GM19328 (cell line): ENCODE data around the gene CAV2.
A peak's percentile ranks its signal among the peaks of the same experiment; 100 is the strongest.

ENCODE experiments used
- ATAC-seq: cut with Tn5 transposase; IDR thresholded peaks from one replicate; pipeline ENCODE4 v1.9.1; 2021; ENCODE audit warnings: mild to moderate bottlenecking, moderate library complexity; ENCODE audit not compliant: unreplicated experiment

The CAV2 gene

DNA sequence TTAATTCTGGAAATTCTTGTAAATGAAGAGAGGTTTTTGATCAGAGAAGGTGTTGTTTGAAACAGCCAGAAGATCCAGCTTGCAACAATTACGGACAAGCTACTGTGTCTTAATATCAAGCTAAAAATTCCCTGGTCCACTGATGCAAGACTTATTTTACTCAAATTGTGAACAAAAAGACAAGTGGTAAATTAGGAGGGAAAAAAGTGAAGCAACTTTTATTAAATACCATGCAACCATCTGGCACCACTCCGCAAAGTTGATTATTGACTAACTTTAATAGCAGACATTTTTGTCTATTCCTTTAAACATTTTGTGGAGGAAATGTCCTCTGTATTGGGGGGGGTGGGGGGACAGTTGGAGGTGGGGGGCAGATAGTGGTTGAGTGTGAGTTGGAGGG is 5.1 kb upstream of the CAV2 start:
- ATAC-seq = no peak

DNA sequence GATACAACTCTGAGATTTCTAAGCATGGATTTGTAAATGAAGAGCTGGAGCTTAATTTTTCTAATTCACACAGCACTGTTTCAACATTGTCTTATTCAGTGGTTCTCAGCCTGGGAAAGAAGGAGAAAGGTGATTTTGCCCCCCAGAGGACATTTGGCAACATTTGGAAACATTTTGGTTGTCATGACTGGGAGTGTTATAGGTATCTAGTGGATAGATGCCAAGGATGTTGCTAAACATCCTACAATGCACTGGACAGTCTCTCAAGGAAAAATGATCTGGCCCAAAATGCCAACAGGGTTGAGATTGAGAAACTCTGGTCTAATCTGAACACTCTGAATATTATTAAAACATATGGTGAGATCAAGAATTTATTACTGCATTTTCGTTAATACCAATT is 3.8 kb upstream of the CAV2 start:
- ATAC-seq = no peak

DNA sequence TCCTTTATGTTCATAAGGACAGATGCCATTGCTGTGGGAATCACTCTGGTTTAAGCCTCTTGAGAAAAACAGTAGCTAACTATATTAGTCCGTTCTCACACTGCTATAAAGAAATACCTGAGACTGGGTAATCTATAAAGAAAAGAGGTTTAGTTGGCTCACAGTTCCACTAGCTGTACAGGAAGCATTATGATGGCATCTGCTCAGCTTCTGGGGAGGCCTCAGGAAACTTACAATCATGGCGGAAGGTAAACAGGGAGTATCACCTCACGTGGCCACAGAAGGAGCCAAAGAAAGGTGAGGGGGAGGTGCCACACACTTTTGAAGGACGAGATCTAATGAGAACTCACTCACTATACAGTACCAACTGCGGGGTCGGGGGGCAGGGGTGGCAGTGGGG is 2.9 kb upstream of the CAV2 start:
- ATAC-seq = no peak

DNA sequence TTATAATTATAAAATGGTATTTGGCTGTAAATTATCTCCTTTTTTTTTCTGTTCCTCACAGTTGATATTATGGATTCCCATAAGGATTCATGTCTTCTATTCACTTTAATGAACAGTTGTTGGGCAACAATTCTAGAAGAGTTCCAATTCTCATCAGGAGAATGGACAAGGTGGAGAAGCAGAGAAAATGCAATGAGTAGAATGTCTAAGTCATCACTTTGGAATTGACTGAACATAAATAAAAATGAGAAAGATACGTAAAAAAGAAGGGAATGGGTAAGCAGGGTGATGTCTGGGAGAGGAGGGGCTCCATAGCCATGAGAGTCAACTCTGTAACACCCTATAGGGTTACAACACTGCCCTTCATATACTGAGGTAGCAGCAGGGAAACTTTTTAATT is 1.8 kb upstream of the CAV2 start:
- no peak for ATAC-seq

DNA sequence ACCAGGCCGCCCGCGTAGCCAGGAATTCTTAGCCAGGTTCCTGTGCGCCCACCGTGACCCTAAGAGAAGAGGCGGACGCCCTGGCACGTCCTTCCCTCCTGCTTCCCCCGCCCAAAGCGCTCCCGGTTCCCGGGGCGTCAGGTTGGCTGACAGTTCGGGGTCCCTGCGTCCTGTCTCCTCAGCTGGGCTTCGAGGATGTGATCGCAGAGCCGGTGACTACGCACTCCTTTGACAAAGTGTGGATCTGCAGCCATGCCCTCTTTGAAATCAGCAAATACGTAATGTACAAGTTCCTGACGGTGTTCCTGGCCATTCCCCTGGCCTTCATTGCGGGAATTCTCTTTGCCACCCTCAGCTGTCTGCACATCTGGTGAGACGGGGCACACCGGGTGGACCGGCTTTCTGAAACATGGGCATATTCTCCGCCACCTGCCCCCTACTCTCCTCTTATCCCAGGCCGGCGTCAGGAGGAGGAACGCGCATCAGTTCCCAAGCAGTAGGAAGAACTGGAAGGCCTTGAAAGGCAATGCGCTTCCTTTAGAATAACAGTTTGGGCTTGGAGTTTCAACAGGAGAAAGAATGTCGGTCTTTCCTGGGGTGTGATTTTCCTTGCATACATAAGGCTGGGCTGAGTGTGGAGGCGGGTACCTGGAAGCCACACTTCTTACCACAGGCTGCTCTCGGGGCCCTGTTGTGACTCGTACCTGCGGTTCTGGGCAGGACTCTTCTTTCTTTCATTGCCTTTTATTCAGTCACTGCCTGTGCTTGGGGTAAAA is 728 bp downstream of the CAV2 start:
- peak; percentile 47 for ATAC-seq

DNA sequence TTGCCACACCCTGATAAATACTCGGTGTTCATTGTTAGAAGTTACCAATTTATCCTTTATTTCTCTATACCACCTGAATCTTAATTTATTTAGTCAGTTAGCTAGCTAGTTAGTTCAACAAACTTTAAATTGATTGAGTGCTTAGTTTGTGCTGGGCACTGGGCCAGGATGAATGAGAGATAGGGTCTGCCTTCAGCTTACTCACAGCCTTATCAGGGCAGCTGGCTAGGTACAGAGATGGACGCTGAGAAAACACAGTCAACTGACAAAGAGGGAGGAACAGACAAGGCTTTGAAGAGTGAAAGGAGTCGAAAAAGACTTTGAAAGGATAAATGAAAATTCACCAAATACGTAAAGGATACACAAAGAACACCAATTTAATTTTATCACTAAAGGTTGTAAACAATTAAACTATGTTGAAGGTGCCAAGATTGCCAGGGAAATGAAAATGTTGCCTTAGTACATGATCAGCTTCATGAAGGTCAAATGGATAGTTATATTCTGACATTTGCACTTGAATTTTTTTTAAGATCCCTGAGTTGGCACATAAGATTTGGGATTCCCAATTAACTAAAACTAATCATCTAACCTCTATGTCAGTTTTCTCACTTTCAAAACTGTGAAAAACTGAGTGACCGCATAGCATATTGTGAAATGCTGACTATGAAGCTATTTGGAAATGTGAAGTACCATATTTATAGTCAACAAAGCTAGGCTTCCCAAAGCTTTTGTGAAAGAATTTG is 2.1 kb downstream of the CAV2 start:
- ATAC-seq = no peak

DNA sequence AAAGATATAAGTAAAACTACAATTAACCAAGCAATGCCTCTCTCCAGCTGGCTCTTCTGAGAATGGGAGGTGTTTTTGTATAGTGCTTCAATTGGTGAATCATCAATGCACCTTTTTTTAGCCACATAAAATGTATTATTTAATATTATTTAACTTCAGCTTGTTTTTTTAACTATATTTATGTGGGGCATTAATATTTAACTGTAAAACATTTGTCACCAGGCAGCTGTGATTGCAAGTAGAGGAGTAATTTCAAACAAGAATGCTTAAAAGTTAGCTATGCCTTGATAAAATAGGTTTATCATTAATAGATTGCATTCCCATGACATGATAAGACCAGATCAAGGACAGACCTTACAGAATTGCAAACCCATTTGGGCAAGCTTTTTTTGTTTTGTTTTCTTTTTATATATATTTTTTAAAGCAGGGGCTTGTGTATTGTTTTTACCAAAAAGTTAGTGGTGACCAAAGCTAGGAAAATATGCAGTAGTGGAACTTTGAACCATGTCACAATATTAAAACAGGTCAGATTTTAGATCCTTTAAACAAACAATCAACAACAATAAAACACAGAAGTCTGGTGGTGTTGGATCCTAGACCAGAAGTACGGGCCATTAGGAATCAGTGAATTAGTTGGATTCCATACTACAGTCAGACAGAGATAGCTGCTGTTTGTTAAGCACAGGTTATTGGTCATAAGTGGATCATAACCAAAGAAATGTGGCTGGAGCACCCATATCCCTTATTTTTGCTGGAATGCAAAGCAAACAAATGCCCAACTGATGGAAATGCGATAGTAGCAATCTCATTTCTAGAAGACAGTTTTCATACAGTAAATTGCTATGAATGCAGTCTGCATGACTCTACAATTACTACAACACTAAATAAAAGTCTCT is 2.9 kb downstream of the CAV2 start:
- ATAC-seq = no peak

DNA sequence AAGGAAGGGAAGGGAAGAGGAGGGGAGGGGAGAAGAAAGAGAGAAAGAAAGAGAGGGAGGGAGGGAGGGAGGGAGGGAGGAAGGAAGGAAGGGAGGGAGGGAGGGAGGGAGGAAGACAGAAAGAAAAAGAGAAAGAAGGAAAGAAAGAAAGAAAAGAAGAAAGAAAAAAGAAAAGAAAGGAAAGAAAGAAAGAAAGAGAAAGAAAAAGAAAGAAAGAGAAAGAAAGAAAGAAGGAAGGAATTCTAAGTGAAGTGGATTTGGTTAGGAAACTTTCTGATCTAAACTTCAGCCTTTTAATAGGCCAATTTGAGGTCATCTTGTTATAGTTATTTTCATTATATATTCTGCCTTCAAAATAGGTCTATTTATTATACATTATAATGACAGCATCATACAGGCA is 4.3 kb downstream of the CAV2 start:
- ATAC-seq = no peak

DNA sequence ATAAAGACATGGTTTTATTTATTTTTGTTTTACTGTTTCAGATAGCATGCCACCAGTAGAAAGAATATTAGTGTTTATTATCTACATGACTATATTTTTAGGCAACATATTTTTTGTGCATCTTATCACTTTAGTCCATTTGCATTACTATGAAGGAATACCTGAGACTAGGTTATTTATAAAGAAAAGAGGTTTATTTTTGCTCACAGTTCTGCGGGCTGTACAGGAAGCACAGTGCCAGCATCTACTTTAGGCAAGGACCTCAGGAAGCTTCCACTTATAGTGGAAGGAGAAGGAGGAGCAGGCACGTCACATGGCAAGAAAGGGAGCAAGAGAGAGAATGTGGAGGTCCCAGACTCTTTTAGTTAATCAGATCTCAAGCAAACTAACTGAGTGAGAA is 5.7 kb downstream of the CAV2 start:
- no peak for ATAC-seq

DNA sequence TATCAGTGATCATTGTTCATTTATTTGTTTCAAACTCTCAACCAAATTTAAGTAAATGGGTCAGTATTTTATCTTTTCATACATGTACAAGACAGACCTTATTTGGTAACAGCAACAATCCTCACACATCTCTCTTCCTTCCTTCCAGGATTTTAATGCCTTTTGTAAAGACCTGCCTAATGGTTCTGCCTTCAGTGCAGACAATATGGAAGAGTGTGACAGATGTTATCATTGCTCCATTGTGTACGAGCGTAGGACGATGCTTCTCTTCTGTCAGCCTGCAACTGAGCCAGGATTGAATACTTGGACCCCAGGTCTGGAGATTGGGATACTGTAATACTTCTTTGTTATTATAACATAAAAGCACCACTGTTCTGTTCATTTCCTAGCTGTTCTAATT is 6.3 kb downstream of the CAV2 start:
- no peak for ATAC-seq

DNA sequence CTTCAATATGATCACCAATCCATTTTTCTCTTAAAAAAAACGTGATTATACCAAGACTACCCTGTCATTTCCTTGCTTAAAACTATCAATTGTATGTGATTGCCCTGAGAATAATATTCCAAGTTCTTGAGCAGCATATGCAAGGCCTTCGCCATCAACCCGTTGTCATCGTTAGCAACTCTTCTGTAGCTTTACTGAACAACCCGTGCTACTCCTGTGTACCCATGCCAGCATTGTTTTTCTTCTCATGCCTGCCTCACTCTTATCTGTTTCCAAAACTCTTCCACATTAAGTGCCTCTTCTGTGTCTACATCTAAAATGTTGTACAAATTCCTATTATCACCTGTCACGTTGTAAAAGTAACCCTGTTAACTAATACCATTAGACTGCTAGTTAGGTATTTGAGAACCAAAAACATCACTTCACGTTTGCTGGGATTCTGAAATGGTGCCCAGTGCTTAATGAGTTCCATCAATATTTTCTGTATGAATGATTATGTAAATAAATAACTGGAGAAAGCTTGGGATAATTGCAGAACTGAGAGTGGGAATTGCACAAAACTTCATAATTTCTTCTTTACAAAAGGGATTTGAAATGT is 10.5 kb downstream of the CAV2 start:
- no peak for ATAC-seq

DNA sequence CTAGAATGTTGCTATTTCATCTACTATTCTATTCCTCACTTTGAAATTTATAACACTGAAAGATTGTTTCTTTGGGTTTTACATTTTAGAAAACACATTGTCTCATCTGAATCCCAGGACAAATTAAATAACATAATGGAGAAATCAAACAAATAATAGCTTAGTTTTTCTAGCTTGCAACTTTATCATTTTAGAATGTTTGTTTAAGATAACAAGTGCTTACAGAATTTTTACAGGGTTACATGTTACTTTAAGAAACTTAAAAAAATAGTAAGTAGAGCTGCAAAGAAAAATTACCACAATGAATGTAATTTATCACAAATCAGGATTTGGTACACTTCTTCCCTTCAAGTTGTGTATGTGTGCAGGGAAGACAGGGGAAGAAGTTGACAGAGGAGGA is 11.3 kb downstream of the CAV2 start:
- no peak for ATAC-seq

DNA sequence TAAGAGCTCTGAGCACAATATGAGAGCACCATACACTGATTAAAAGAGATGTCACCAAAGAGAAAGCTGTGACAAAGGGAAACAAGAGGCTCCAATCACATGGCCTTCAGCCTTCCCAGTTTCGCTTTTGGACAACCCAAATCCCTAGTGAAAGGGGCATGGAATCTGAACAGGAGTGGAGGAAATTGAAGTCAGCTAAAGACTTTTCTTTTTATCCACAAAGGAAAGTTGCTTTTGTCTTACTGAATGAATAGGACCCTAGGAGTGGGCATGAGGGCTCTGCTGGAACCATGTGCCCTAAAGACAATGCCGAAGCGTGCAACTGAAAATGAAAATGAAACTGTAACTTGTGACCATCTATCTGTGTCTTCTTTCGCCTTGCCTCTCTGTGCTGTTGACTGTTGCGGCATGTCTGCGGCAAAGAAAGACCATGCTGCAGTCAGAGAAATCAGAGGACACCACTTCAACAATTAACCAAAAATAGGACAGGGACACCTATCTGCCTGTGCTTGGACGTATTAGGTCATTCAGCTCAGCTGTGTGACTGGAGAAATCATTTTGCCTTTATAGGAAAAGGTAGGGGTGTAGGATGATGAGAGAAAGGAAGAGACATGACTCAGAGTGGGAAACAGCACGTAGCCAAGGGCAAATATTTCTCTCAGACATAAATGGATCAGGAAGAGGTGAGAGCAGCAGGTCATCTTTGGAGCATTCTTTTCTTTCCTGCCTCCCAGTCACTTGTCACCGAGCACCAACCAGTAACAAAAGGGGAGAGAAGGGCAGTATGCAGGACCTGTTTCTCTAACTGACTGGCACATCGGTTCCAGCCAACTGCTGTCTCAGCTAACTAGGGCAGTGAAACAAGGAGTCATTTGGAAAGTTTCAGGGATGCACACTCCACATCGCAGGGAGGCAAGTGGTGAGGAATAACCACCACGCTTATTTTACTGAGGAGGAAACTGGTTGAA is 12.3 kb downstream of the CAV2 start:
- peak; percentile 99 for ATAC-seq

DNA sequence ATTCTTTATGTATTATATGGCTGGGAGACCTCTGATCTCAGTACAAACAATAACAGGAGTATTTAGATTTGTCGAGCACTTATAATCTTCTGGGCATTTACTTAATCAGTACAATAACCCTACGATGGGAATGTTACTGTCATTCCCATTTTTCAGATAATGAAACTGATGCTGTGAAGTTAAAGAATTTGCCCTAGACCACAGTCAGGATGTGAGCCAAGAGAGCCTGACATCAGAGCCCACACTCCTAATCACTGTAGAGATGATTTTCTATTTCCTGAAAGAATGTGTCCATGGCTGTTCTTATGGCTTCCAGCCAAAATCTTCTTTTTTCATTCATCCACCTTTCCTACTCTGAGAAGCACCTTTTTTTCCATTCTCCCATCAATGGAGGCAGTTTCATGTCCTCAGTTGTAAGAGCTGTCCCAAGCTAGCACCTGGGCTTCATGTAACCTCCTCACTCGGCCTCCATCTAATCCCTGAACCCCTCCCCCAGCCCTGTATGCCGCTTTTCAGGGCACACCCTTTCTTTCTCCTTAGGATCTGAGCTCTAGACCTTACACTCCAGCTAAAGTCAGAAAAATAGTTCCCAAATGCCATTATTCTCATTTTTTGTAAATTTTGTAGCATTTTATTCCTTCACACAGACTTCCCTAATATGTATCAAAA is 13.1 kb downstream of the CAV2 start:
- ATAC-seq = no peak

DNA sequence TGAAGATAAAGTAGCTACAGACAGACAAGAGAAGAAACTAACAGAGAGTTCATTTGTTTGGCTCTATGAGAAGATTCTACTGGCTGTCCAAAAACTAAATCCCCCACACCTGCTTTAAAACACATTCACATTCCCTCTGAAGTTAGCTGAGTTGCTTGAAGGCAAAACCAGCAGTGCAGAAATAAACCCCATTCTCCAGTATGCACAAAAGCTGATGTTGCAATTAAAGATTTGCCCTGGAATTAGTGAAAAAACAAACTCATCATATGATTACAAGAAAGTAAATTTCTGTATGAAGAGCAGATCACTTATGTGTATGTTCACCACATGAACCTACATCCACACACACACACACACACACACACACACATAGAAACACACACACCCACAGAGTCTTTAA is 16.0 kb downstream of the CAV2 start:
- ATAC-seq = no peak

DNA sequence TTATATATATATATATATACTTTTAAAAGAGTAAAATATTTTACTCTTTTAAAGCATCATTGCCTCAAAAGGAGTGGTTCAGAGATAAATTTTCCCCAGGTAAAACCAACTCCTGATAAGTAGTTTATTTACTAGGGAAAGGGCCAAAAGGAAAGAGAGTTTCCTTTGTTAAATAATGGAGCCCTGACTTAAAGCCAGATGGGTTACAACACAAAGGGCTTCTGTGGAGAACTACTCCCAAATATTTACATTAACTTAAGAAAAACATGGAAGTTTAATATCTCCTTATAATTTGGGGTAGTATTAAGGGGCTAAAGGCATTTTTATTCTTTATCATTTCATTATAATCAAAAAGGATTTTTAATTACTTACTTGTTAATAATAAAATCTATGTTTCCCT is 16.8 kb downstream of the CAV2 start:
- ATAC-seq = no peak

DNA sequence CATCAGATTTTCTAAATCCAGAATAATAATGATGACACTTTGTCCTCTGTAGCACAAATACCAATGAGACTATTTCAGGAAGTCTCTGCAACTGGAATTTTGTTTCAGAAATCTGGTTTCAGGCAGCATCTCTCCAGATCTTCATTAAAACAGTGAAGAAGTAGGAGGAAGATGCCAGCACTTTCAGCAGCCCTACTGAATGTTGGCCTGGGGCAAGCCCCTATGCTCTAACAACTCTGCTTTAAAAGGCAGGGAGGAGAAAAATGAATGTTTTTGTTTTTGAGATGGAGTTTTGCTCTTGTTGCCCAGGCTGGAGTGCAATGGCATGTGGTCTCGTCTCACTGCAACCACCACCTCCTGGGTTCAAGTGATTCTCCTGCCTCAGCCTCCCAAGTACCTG is 18.1 kb downstream of the CAV2 start:
- no peak for ATAC-seq

DNA sequence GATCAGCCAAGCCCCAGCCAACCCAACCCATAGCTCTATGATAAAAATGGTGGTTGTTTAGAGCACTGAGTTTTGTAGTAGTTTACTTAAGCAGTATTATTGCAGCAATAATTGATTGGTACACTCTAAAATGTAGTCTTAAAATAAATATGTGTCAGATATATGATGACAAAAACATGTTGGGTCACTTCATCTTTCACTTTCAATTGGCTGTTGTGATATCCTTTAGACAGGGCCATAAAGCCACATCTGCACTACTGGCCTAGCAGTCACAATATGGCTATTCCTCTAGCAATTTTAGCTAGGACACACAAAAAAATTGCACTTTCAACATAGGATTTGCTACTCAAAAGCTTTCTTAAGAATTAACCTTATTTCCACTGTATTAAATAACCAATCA is 19.4 kb downstream of the CAV2 start:
- ATAC-seq = no peak

DNA sequence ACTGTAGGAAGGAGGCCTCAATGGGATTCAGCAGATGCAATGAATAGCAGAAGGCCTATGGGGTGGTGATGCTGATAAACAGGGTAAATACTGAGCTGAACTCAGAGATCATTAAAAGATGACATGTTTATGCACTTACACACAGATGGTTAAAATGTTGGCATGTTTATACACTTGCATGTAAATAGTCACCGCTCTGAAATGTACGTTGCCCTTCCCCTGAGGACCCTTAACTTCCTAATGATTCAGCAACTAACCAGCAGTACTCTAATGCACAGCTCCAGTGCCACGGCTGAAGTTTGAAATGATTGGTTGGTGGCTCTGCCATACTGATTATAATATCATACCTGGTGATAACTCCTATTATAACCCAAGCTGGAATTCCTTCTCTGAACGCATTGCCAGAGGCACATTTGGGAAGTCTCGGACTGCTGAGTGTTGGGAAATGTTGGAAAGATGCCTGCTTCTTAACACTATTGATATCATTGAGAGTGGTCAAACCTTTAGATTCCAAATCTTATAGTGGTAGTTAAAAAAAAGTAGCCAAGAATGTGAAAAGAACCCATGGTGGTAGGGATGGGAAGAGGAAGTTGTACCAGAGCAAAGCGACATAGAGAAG is 21.6 kb downstream of the CAV2 start:
- no peak for ATAC-seq
